HCT116 (cell line): ENCODE results near the gene PRKCH. TPM values are rescaled to one million over a fixed set of nuclear protein-coding genes. Genes with fewer than 3 reads are reported as not detected.

Source experiments
- ATAC-seq: fragments of 200-7000 bp; cut with Tn5 transposase; 2 replicates; pipeline ENCODE4 v1.9.1; 2020; ENCODE audit warnings: mild to moderate bottlenecking, moderate library complexity
- BruUV-seq: library from RNA; stranded (reverse); fragments of 400-500 nt; replicated peaks from 2 replicates; lab custom pipeline; 2021; lab: Mats Ljungman, UMichigan
- CTCF ChIA-PET: fragments of 300-600 bp; sonication (Branson Sonifier 250); formaldehyde crosslinking; loops from one replicate; lab custom pipeline; 2021; ENCODE audit warnings: antibody characterized with exemption; lab: Charles Lee
- POLR2A ChIA-PET: fragments of 300-600, 350-600 bp; sonication (Branson Sonifier 250); formaldehyde crosslinking; loops from one replicate; lab custom pipeline; 2021; ENCODE audit warnings: antibody characterized with exemption; lab: Charles Lee
- RAD21 ChIA-PET, 2 experiments: fragments of 300-600 bp; sonication (Branson Sonifier 250); formaldehyde crosslinking; loops; one replicate each; lab custom pipeline; 2023; ENCODE audit warnings: low total read pairs in 2 of 2; ENCODE audit not compliant: uncharacterized antibody in 2 of 2, unreplicated experiment in 2 of 2, low non-redundant PET in 1 of 2; lab: Charles Lee
- DNase-seq: peaks from one replicate; pipeline ENCODE4 v3.0.0-alpha.2; 2010; ENCODE audit warnings: low read depth, low spot score
- H2AFZ ChIP-seq: fragments of 200-600 bp; shearing (Covaris generic), sonication (generic); 2 replicates; pipeline ENCODE4 v1.6.1; 2017; ENCODE audit warnings: low read depth, mixed run types, mixed read lengths, antibody characterized with exemption, low read length; ENCODE audit not compliant: poor library complexity, severe bottlenecking
- H3K27ac ChIP-seq: 2 replicates; pipeline ENCODE4 v1.5.1; 2012; ENCODE audit warnings: low read depth, low read length
- H3K27me3 ChIP-seq: fragments of 200-600 bp; sonication (generic); 2 replicates; pipeline ENCODE4 v1.6.1; 2016; ENCODE audit warnings: mixed run types, low read length, mixed read lengths; ENCODE audit not compliant: insufficient read depth
- H3K36me3 ChIP-seq, 2 experiments: fragments of 200-500 bp in 1 of 2; fragments of 200-600 bp in 1 of 2; sonication (Bioruptor generic) in 1 of 2; sonication (generic) in 1 of 2; 2 replicates each; pipeline versions ENCODE4 v1.5.1 to v1.6.1; 2014 to 2016; ENCODE audit warnings: low read length in 2 of 2, inconsistent platforms in 1 of 2, mixed read lengths in 1 of 2, mixed run types in 1 of 2; ENCODE audit not compliant: insufficient read depth in 2 of 2, control insufficient read depth in 1 of 2
- H3K4me1 ChIP-seq, 2 experiments: fragments of 200-600 bp in 1 of 2; sonication (generic) in 1 of 2; 2 replicates each; pipeline versions ENCODE4 v1.5.1 to v1.6.1; 2012 to 2017; ENCODE audit warnings: low read length in 2 of 2, inconsistent platforms in 1 of 2, mild to moderate bottlenecking in 1 of 2, mixed read lengths in 1 of 2, mixed run types in 1 of 2, moderate library complexity in 1 of 2; ENCODE audit not compliant: insufficient read depth in 2 of 2, control insufficient read depth in 1 of 2
- H3K4me2 ChIP-seq: fragments of 200-600 bp; sonication (generic); 2 replicates; pipeline ENCODE4 v1.6.1; 2017; ENCODE audit warnings: mixed run types, low read length, mixed read lengths
- H3K4me3 ChIP-seq, 2 experiments: fragments of 200-600 bp in 1 of 2; sonication (generic) in 1 of 2; replicated peaks in 1 of 2; 2 replicates each; pipeline ENCODE4 v1.5.1; 2011 to 2016; ENCODE audit warnings: low read length in 2 of 2, control low read depth in 1 of 2, low read depth in 1 of 2, mild to moderate bottlenecking in 1 of 2, mixed read lengths in 1 of 2, mixed run types in 1 of 2
- H3K79me2 ChIP-seq: fragments of 200-600 bp; sonication (generic); 2 replicates; pipeline ENCODE4 v1.6.1; 2017; ENCODE audit warnings: mild to moderate bottlenecking, mixed run types, low read length, moderate library complexity, mixed read lengths; ENCODE audit not compliant: insufficient read depth
- H3K9ac ChIP-seq: fragments of 200-600 bp; sonication (generic); 2 replicates; pipeline ENCODE4 v1.6.1; 2016; ENCODE audit warnings: low read length, mixed read lengths
- H3K9me2 ChIP-seq: fragments of 200-600 bp; sonication (generic), shearing (Covaris generic); 2 replicates; pipeline ENCODE4 v1.6.1; 2017; ENCODE audit warnings: mixed run types, mild to moderate bottlenecking, moderate library complexity; ENCODE audit not compliant: insufficient read depth
- H3K9me3 ChIP-seq, 2 experiments: fragments of 200-500 bp in 1 of 2; fragments of 200-600 bp in 1 of 2; sonication (Bioruptor generic) in 1 of 2; sonication (generic) in 1 of 2; 2 replicates each; pipeline ENCODE4 v1.6.1; 2014 to 2017; ENCODE audit warnings: low read length in 2 of 2, mixed read lengths in 2 of 2, inconsistent platforms in 1 of 2, low read depth in 1 of 2, mild to moderate bottlenecking in 1 of 2, mixed run types in 1 of 2, moderate library complexity in 1 of 2; ENCODE audit not compliant: control insufficient read depth in 1 of 2, insufficient read depth in 1 of 2
- H4K20me1 ChIP-seq: fragments of 200-600 bp; sonication (generic), shearing (Covaris generic); 2 replicates; pipeline ENCODE4 v1.6.1; 2017; ENCODE audit warnings: mixed run types, mild to moderate bottlenecking, moderate library complexity; ENCODE audit not compliant: insufficient read depth
- CEBPB ChIP-seq: IDR thresholded peaks from 2 replicates; pipeline ENCODE4 v1.6.1; 2012; ENCODE audit warnings: low read depth
- EZH2 ChIP-seq: fragments of 200-600 bp; sonication (generic); IDR thresholded peaks from 2 replicates; pipeline ENCODE4 v1.6.1; 2017; ENCODE audit warnings: antibody characterized with exemption, mixed run types
- REST ChIP-seq: IDR thresholded peaks from 2 replicates; pipeline ENCODE4 v1.6.1; 2012; ENCODE audit warnings: low read depth
- SRF ChIP-seq: IDR thresholded peaks from 2 replicates; pipeline ENCODE4 v1.6.1; 2012; ENCODE audit warnings: low read depth
- YY1 ChIP-seq: IDR thresholded peaks from 2 replicates; pipeline ENCODE4 v1.6.1; 2011; ENCODE audit warnings: low read length, low read depth, moderate library complexity, mild to moderate bottlenecking; ENCODE audit not compliant: insufficient replicate concordance; ENCODE audit errors: extremely low read depth
- ZBTB33 ChIP-seq: IDR thresholded peaks from 2 replicates; pipeline ENCODE4 v1.6.1; 2011; ENCODE audit warnings: mild to moderate bottlenecking, low read length, moderate library complexity; ENCODE audit not compliant: insufficient replicate concordance; ENCODE audit errors: extremely low read depth
- intact Hi-C: fragments of 100-400 bp; cut with micrococcal nuclease; formaldehyde crosslinking; loops from 2 replicates; pipeline ENCODE4 v1.10.0; 2022
- total RNA-seq: library from RNA; stranded (reverse); gene quantifications from one replicate; pipeline ENCODE4 v1.2.1, GENCODE V29; 2021; ENCODE audit not compliant: unreplicated experiment

Gene PRKCH
- total RNA-seq, 1 experiment from 2014 or later, result 16.6 TPM

DNA sequence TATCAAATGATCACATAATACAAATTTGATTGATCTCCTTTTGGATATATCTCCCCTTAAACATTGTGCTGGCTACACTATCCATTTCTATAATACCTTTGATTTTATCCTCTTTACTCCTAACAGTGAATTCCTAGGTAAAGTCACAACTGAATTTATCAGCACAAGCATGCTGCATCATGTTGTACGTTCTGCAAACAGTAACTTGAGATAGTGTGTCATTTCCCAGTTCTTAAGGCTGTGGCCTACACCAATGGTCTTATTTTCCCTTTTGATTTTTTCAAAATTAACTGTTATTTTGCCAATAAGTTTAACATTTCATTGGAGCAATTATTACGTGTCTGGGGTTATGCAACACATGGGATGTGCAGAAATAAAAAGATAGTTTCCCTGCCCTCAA is 24.8 kb downstream of the PRKCH start:
- Histone ChIP-seq H3K79me2 (peaks cover 9% of the 10 kb centered on the region; the same call in 1 of the 2 replicates), H3K9me3 (no peaks in the 10 kb centered on the region), H3K9ac (no peak overlapping the region), H3K9me2 (no peaks in the 10 kb centered on the region), H3K27ac (no peak overlapping the region), H3K27me3 (no peaks in the 10 kb centered on the region), H3K36me3 (no peaks in the 10 kb centered on the region), H2AFZ (no peak overlapping the region), H4K20me1 (no peaks in the 10 kb centered on the region), H3K4me2 (no peak overlapping the region), H3K4me1 (peaks cover 5 to 11% of the 10 kb centered on the region in 2 experiments; a peak in 3 of 4 replicates), H3K4me3 (no peak overlapping the region)
- intact Hi-C loops, result no loop called here
- TF ChIP-seq CEBPB, result no peak
- TF ChIP-seq YY1, result no peak
- TF ChIP-seq REST, result no peak
- no peak for TF ChIP-seq ZBTB33
- no peak for TF ChIP-seq SRF
- TF ChIP-seq EZH2, result no peak
- CTCF ChIA-PET, result no interaction called here
- POLR2A ChIA-PET, result no interaction called here
- DNase-seq (no peak), ATAC-seq (no peak)
- BruUV-seq, result no TSS peak
- RAD21 ChIA-PET, result no interaction called here
